Measurements from ENCODE around the gene FKBP5.

FKBP5 gene

DNA sequence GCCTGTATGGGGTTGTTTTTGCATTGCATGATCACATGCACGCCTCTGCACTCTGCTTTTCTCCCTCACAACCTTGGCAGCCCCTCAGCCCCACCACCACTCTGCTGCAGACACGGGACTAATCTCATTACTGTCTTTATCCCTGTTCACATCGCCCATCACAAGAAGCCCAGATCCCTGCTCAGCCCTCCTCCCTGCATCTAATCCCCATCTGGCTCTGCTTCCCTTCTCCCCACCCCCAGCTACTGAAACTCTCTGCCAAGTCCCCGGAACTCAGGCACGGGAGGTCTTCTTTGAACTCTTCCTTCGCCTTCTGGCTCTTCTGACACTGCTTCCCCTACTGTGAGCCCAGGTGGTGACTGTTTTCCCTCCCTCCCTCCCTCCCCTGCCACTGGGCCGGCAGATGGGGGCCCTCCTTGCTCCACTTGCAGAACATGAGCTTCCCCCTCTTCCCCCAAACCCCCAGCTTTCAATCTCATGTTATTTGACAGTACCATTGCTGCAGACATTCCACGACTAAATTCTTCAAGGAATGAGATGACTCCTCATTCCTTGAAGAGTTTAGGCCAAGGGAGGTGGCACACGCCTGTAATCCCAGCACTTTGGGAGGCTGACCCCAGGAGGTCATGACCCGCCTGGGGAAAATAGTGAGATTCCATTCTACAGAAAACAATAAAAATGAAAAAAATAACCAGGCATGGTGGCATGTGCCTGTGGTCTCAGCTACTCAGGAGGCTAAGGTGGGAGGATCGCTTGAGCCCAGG is 154.1 kb downstream of the FKBP5 start:
- peak; percentile 42 for DNase-seq

DNA sequence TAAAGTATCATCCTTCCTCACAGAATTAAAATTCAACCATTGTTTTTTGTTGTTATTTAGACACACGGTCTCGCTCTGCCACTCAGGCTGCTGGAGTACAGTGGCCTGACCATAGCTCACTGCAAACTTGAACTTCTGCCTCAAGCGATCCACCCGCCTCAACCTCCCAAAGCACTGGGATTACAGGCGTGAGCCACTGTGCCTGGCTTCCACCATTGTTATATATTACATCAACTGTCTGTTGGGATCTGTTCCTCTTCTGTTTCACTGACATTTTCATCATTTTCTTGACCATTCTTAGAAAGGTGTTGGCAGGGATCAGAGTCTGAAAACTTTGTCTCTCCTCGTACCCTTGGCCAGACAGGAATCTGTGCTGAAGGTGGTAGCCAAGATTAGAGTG is 154.7 kb downstream of the FKBP5 start:
- no peak for DNase-seq

DNA sequence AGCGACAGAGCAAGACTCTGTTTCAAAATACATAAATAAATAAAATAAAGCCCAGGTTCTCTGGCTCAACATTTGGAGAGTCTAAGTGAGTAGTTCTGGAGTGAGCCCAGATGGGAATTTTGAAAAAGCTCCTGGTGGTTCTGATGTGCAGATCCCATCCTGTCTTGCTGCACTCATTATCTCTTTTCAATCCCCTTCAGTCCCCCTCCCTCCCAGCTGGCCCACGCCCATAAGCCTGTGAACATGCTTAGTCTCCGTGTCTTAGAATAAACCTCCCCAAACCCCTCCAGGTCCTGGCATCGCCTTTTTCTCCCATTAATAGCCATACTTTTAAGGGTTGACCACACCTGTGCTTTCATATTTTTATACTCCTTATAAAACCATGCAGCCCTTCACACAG is 156.6 kb downstream of the FKBP5 start:
- no peak for DNase-seq

DNA sequence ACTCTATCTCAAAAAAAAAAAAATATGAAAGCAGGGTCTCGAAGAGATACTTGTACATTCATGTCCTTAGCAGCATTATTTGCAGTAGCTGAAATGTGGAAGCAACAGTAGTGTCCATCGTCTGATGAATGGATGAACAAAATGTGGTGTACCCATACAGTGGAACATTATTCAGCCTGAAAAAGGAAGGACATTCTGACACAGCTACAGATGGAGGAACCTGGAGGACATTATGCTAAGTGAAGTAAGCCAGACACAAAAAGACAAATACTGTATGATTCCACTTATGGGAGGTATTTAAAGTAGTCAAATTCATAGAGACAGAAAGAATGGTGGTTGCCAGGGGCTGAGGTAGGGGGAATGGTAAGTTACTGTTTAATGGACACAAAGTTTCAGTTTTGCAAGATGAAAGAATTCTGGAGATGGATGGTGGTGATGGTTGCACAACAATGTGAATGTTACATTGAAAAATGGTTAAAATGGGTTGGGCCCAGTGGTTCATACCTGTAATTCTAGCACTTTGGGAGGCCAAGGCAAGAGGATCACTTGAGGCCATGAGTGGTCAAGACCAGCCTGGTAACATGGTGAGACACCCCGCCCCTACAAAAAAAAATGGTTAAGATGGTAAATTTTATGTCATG is 164.2 kb downstream of the FKBP5 start:
- no peak for DNase-seq
